ENCODE results near the gene RNF103.

- no peak for TF ChIP-seq CTCF (IDR thresholded peaks at IDR 0.05)
- TF ChIP-seq POLR2A (IDR thresholded peaks at IDR 0.05), result no peak
- TF ChIP-seq POLR2AphosphoS5 (IDR thresholded peaks at IDR 0.05; ENCODE audit: insufficient read depth in 1 of 2, low read depth in 1 of 2), result no peak
These were observed 43.1 kb downstream of the RNF103 start for GRCh38 chr2:86580560-86580959.

Data from vagina (tissue), 2 donors.